EH (cell line): ENCODE results near the gene EGFL7.

Source experiments
- DNase-seq: peaks from one replicate; pipeline ENCODE4 v3.0.0-alpha.2; 2015; ENCODE audit warnings: low read depth

Gene EGFL7

GRCh38 chr9:136659861-136660784, 2.6 kb upstream of the EGFL7 start:
- no peak for DNase-seq

GRCh38 chr9:136660971-136661550, 1.7 kb upstream of the EGFL7 start:
- DNase-seq: no peak

DNA sequence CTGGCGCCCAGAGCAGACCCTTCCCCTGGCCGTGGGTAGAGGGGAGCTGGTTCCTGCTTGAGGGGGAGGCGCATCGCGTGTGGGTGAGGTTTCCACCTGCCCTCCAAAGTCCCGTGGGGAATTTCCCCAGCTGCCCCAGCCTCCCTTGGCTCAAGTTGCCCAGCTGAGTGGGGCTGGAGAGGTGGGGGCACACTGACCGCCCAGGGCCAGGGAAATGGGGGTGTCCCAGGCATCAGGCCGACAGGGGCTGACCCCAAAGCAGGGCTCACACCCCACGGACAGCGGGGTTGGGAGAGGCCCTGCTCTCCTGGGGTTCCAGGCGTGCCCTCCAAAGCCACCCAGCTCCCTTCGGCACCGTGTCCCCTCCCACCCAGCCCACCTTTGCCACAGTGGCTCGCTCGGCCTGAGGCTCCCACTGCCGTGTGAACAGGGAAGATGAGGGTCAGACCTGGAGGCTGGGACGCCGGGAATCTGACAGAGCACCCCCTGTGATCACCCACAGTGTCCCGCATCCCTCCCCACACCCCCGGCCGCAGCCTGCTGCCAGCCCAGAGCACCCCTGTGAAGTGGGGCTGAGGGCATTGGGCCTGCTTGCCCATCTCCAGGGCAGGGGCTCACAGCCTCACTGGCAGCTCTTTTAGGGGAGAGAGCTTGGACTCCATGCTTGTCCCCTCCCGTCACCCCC, 933 bp upstream of the EGFL7 start:
- no peak for DNase-seq

- no peak for DNase-seq
Observed at GRCh38 chr9:136662326-136662655, 425 bp upstream of the EGFL7 start.

- DNase-seq: no peak
Observed at GRCh38 chr9:136664000-136664915, 1.5 kb downstream of the EGFL7 start.

DNA sequence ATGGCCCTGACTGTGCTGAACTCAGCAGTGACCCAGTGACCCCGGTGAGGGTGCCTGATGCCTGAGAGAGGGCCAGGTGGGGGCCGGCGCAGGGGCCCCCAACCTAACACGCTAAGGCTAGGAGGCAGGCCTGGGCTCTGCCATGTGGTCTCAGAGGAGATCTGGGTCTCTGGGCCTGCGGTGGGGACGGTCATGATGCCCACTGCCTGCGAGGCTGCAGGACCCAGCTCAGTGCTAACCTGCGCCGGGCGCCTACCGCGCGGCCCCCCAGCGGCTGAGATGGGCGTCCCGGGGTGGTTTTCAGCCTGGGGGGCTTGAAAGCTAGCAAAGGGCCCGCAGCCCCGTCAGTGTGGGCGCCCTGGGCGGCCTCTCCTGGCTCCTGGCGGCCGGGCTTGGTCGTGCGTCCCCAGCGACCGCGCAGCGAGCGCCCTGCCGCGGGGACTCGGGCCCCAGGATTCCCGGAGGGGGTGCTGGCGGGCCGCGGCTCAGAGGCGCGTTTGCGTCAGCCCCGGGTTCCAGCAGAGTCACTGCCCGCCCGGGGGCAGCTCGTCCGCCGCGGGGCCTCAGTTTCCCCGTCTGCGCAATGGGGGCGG, 2.5 kb downstream of the EGFL7 start:
- DNase-seq: peak; percentile 27

- DNase-seq: no peak
Observed at GRCh38 chr9:136665704-136666371, 3.1 kb downstream of the EGFL7 start.

- peak; percentile 20 for DNase-seq
Observed at GRCh38 chr9:136666372-136667213, 3.9 kb downstream of the EGFL7 start.

DNA sequence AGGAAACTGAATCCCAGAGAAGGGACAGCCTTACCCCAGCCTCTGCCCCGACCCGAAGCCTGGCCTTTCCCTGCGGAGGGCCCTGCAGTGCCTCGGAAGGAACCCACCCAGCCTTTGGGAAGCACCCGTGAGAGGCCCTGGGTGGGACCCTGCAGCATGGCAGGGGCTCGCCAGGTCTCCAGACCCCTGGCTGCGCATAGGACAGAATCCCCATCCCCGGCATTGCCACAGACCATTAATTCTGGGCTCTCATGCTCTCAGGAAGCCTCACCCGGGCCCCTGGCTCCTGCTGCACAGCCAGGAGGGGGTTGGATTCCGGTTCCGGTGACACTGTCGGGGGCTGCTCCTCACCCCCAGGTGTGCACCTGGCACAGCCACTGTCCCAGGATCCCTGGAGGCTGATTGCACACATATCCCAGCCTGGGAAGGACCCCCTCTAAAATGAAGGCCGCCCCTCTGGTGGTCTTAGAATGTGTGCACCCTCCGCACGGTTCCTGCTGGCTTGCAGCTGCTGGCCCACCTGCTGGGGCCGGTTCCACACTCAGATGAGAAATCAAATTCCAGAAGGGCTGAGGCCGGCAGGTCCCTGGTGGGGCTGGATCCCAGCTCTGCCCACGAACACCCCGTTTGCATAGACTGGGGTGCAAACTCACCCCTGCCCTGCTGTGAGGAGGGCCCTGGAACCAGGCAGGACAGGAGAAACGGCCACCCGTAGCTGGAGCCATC, 4.7 kb downstream of the EGFL7 start:
- no peak for DNase-seq

GRCh38 chr9:136667940-136668760, 5.4 kb downstream of the EGFL7 start:
- no peak for DNase-seq

- peak; percentile 28 for DNase-seq
Observed at GRCh38 chr9:136668983-136669790, 6.5 kb downstream of the EGFL7 start.

DNA sequence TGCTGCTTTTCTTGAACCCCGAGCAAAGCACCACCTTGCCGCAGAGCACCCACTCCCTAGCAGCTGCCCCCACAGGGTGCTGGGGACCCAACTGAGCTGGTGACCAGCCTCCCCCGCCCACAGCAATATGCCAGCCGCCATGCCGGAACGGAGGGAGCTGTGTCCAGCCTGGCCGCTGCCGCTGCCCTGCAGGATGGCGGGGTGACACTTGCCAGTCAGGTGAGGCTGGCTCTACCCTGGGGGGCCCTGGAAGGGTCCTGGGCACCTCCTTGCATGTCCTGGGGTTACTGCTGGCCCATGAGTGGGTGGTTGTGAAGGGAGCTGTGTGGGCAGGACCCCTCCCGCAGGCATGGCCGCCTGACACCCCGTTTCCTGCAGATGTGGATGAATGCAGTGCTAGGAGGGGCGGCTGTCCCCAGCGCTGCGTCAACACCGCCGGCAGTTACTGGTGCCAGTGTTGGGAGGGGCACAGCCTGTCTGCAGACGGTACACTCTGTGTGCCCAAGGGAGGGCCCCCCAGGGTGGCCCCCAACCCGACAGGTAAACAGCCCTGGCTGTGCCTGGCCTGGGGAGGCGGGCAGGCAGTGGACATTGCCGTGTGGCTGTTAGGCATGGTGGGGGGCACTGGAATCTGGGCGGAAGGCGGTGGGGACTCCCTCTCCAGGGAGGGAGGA, 7.2 kb downstream of the EGFL7 start:
- no peak for DNase-seq

- no peak for DNase-seq
Observed at GRCh38 chr9:136670576-136671253, 8.0 kb downstream of the EGFL7 start.

DNA sequence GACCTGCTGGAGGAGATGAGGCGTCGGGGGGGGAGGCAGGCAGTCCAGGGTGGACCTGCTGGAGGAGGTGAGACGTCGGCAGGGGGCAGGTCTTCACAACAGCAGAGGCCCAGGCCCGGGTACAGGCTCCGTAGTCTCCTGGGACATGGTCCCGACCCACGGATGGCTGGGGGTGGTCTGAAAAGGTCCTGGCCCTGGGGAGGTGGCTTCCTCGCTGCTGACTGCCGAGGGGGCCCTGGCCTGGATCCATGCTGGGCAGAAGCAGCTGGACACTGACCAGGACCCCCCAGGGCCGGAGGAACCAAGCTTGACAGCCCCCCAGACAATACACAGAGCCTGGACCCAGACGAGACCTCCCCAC, 8.5 kb downstream of the EGFL7 start:
- no peak for DNase-seq

DNA sequence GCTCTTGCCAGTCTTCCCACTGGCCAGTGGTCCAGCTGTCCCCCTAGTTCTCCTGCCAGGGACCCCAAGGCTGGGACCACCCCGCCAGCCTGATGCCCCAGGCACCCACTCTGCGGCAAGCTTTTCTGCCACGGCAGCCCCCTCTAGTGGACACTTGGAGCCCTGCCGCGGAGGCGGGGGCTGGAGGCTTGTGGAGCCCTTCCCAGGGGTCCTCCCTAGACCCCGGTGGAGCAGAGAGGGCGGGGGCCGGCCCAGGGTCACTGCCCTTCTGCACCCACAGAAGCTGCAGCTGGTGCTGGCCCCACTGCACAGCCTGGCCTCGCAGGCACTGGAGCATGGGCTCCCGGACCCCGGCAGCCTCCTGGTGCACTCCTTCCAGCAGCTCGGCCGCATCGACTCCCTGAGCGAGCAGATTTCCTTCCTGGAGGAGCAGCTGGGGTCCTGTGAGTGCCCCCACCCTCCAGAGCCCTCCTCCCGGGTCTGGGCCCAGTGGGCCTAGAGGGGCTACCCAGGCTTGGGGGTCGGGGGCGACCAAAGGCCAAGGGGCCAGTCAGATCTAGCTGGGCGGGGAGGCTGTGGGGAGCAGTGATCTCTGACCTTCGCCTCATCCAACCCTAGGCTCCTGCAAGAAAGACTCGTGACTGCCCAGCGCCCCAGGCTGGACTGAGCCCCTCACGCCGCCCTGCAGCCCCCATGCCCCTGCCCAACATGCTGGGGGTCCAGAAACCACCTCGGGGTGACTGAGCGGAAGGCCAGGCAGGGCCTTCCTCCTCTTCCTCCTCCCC, 9.1 kb downstream of the EGFL7 start:
- peak; percentile 21 for DNase-seq
